GM23338 (cell line): ENCODE data around the gene CDH12. TPM values are rescaled to one million over a fixed set of nuclear protein-coding genes. Genes with fewer than 3 reads are reported as not detected.

ENCODE experiments used
- ATAC-seq: fragments of 200-7000 bp; cut with Tn5 transposase; 3 replicates; pipeline ENCODE4 v1.9.1; 2020
- DNase-seq: peaks from one replicate; pipeline ENCODE4 v3.0.0-alpha.2; 2015; ENCODE audit warnings: low spot score
- H2AFZ ChIP-seq: fragments of 200-600 bp; sonication (generic); 2 replicates; pipeline ENCODE4 v1.8.0; 2016; ENCODE audit warnings: antibody characterized with exemption, mild to moderate bottlenecking, moderate library complexity
- H3F3A ChIP-seq: fragments of 200-600 bp; sonication (generic); replicated peaks from 2 replicates; pipeline ENCODE4 v1.8.0; 2017; ENCODE audit warnings: antibody characterized with exemption, mixed run types, low read depth
- H3K27ac ChIP-seq: fragments of 200-600 bp; sonication (generic); 2 replicates; pipeline ENCODE4 v1.6.1; 2016; ENCODE audit warnings: low read depth
- H3K27me3 ChIP-seq: fragments of 200-600 bp; sonication (generic); 2 replicates; pipeline ENCODE4 v1.8.0; 2016; ENCODE audit warnings: mild to moderate bottlenecking, mixed run types, moderate library complexity; ENCODE audit not compliant: insufficient read depth
- H3K36me3 ChIP-seq: fragments of 200-600 bp; sonication (generic); 2 replicates; pipeline ENCODE4 v1.8.0; 2016; ENCODE audit warnings: mild to moderate bottlenecking; ENCODE audit not compliant: insufficient read depth
- H3K4me1 ChIP-seq: fragments of 200-600 bp; sonication (generic); 2 replicates; pipeline ENCODE4 v1.8.0; 2016; ENCODE audit warnings: mild to moderate bottlenecking, moderate library complexity; ENCODE audit not compliant: insufficient read depth
- H3K4me2 ChIP-seq: fragments of 200-600 bp; sonication (generic); 2 replicates; pipeline ENCODE4 v1.7.1; 2017; ENCODE audit warnings: mixed run types
- H3K4me3 ChIP-seq: fragments of 200-600 bp; sonication (generic); 2 replicates; pipeline ENCODE4 v1.6.1; 2016; ENCODE audit warnings: mixed run types
- H3K79me2 ChIP-seq: fragments of 200-600 bp; sonication (generic); replicated peaks from 2 replicates; pipeline ENCODE4 v1.8.0; 2017; ENCODE audit warnings: mild to moderate bottlenecking; ENCODE audit not compliant: insufficient read depth
- H3K9me2 ChIP-seq: fragments of 200-600 bp; sonication (generic); 2 replicates; pipeline ENCODE4 v1.8.0; 2017; ENCODE audit not compliant: insufficient read depth
- H4K20me1 ChIP-seq: fragments of 200-600 bp; sonication (generic); replicated peaks from 2 replicates; pipeline ENCODE4 v1.8.0; 2017; ENCODE audit warnings: mild to moderate bottlenecking; ENCODE audit not compliant: insufficient read depth
- H3K27ac Mint-ChIP-seq: 2 replicates; pipeline ENCODE4 v1.8.0; 2020; ENCODE audit warnings: inconsistent platforms, mild to moderate bottlenecking, moderate library complexity, mixed read lengths
- H3K27me3 Mint-ChIP-seq: 3 replicates; pipeline ENCODE4 v1.8.0; 2022; ENCODE audit warnings: low read depth, mild to moderate bottlenecking, moderate library complexity, mixed read lengths, inconsistent platforms; ENCODE audit not compliant: insufficient read depth, poor library complexity
- H3K36me3 Mint-ChIP-seq: 3 replicates; pipeline ENCODE4 v1.8.0; 2021; ENCODE audit warnings: low read depth, mild to moderate bottlenecking, inconsistent platforms, moderate library complexity, mixed read lengths
- H3K4me1 Mint-ChIP-seq: 3 replicates; pipeline ENCODE4 v1.8.0; 2020; ENCODE audit warnings: mild to moderate bottlenecking, inconsistent platforms, mixed read lengths
- H3K4me3 Mint-ChIP-seq: 3 replicates; pipeline ENCODE4 v1.8.0; 2021; ENCODE audit warnings: moderate library complexity, mild to moderate bottlenecking, inconsistent platforms, mixed read lengths
- H3K9me3 Mint-ChIP-seq: 3 replicates; pipeline ENCODE4 v1.8.0; 2020; ENCODE audit warnings: moderate library complexity, mild to moderate bottlenecking, inconsistent platforms, mixed read lengths
- EZH2 ChIP-seq: fragments of 200-600 bp; sonication (generic); IDR thresholded peaks from one replicate; pipeline ENCODE4 v1.8.0; 2017; ENCODE audit warnings: antibody characterized with exemption, mild to moderate bottlenecking, low read depth; ENCODE audit not compliant: unreplicated experiment
- JUNB ChIP-seq: IDR thresholded peaks from one replicate; pipeline ENCODE4 v1.6.1; 2016; ENCODE audit warnings: antibody characterized with exemption; ENCODE audit not compliant: unreplicated experiment
- NANOG ChIP-seq: IDR thresholded peaks from 2 replicates; pipeline ENCODE4 v1.6.1; 2016; ENCODE audit warnings: antibody characterized with exemption, borderline replicate concordance
- ZNF114 ChIP-seq: fragments of 250-450 bp; sonication (Bioruptor Pico); IDR thresholded peaks from 2 replicates; pipeline ENCODE4 v1.5.0; 2020; ENCODE audit warnings: mild to moderate bottlenecking, moderate library complexity
- polyA plus RNA-seq: library from polyadenylated mRNA; unstranded; fragments of >200 nt; fragmentation: Nextera tagmentation; extraction: Ambion mirVana; gene quantifications from 2 replicates; pipeline ENCODE4 v1.2.1, GENCODE V29; 2016
- total RNA-seq: library from RNA; depleted of rRNA; stranded (reverse); fragments of >200 nt; shearing (Covaris generic); gene quantifications from 2 replicates; pipeline ENCODE4 v1.2.3, GENCODE V29; 2014
- TF ChIP-seq, protein P1 (sequence below): fragments of 250-450 bp; sonication (Bioruptor Pico); IDR thresholded peaks from 2 replicates; pipeline ENCODE4 v1.5.0; 2020; ENCODE audit warnings: mild to moderate bottlenecking, moderate library complexity
- TF ChIP-seq, protein P2 (sequence below): IDR thresholded peaks from 2 replicates; pipeline ENCODE4 v1.6.1; 2016; ENCODE audit warnings: antibody characterized with exemption

CDH12 gene
- total and polyA plus RNA-seq, 2 experiments from 2014 or later = not detected

DNA sequence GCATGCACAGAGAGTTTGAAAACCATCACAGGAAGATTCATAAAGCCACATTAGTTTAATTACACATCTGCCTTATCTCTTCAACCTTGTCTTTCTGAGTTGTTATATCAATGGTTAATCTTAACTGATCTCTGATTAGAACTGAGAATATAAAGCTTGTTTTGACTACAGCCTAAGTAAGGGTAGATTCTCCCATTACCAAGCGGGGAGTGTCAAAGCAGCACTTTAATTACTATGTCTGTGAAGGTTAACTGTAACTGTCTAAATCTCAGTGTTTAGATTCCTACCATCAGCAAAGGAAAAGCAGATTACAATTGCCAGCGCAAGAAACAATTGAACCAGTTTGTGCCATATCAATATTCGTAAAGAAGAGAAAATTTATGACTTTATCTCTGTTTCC is 348.7 kb downstream of the CDH12 start (continued):
- TF ChIP-seq, protein P1, sequence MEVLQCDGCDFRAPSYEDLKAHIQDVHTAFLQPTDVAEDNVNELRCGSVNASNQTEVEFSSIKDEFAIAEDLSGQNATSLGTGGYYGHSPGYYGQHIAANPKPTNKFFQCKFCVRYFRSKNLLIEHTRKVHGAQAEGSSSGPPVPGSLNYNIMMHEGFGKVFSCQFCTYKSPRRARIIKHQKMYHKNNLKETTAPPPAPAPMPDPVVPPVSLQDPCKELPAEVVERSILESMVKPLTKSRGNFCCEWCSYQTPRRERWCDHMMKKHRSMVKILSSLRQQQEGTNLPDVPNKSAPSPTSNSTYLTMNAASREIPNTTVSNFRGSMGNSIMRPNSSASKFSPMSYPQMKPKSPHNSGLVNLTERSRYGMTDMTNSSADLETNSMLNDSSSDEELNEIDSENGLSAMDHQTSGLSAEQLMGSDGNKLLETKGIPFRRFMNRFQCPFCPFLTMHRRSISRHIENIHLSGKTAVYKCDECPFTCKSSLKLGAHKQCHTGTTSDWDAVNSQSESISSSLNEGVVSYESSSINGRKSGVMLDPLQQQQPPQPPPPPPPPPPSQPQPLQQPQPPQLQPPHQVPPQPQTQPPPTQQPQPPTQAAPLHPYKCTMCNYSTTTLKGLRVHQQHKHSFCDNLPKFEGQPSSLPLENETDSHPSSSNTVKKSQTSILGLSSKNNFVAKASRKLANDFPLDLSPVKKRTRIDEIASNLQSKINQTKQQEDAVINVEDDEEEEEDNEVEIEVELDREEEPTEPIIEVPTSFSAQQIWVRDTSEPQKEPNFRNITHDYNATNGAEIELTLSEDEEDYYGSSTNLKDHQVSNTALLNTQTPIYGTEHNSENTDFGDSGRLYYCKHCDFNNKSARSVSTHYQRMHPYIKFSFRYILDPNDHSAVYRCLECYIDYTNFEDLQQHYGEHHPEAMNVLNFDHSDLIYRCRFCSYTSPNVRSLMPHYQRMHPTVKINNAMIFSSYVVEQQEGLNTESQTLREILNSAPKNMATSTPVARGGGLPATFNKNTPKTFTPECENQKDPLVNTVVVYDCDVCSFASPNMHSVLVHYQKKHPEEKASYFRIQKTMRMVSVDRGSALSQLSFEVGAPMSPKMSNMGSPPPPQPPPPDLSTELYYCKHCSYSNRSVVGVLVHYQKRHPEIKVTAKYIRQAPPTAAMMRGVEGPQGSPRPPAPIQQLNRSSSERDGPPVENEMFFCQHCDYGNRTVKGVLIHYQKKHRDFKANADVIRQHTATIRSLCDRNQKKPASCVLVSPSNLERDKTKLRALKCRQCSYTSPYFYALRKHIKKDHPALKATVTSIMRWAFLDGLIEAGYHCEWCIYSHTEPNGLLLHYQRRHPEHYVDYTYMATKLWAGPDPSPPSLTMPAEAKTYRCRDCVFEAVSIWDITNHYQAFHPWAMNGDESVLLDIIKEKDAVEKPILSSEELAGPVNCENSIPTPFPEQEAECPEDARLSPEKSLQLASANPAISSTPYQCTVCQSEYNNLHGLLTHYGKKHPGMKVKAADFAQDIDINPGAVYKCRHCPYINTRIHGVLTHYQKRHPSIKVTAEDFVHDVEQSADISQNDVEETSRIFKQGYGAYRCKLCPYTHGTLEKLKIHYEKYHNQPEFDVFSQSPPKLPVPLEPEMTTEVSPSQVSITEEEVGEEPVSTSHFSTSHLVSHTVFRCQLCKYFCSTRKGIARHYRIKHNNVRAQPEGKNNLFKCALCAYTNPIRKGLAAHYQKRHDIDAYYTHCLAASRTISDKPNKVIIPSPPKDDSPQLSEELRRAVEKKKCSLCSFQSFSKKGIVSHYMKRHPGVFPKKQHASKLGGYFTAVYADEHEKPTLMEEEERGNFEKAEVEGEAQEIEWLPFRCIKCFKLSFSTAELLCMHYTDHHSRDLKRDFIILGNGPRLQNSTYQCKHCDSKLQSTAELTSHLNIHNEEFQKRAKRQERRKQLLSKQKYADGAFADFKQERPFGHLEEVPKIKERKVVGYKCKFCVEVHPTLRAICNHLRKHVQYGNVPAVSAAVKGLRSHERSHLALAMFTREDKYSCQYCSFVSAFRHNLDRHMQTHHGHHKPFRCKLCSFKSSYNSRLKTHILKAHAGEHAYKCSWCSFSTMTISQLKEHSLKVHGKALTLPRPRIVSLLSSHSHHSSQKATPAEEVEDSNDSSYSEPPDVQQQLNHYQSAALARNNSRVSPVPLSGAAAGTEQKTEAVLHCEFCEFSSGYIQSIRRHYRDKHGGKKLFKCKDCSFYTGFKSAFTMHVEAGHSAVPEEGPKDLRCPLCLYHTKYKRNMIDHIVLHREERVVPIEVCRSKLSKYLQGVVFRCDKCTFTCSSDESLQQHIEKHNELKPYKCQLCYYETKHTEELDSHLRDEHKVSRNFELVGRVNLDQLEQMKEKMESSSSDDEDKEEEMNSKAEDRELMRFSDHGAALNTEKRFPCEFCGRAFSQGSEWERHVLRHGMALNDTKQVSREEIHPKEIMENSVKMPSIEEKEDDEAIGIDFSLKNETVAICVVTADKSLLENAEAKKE (CRISPR knock-in tag) = no peak
- TF ChIP-seq, protein P2, sequence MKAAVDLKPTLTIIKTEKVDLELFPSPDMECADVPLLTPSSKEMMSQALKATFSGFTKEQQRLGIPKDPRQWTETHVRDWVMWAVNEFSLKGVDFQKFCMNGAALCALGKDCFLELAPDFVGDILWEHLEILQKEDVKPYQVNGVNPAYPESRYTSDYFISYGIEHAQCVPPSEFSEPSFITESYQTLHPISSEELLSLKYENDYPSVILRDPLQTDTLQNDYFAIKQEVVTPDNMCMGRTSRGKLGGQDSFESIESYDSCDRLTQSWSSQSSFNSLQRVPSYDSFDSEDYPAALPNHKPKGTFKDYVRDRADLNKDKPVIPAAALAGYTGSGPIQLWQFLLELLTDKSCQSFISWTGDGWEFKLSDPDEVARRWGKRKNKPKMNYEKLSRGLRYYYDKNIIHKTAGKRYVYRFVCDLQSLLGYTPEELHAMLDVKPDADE = no peak
- TF ChIP-seq EZH2 = no peak

DNA sequence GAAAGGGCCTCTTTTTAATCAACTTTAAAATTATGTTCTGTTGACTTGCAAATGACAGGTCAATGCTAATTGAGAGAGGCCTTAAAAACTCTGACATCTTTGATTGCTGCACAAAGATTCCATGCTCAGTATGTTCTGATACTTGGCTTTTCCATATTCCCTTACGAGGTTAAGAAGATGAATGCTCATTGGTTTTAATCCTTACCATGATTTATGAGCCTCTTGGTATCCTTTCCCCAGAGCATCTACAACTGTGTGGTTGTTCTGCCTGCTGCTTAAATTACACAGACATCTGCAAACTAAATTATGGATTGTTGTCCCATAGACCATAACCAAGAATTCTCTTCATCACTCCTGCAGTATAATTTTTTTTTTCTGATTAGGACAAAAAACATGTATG is 352.6 kb downstream of the CDH12 start:
- Mint-ChIP-seq H3K27me3 (no peaks in the 10 kb centered on the region), H3K36me3 (peaks cover 10% of the 10 kb centered on the region; the same call in 2 of the 3 replicates), H3K9me3 (peaks cover 16% of the 10 kb centered on the region), H3K4me3 (no peak overlapping the region), H3K4me1 (peaks cover 3% of the 10 kb centered on the region; the same call in 2 of the 3 replicates), H3K27ac (no peak overlapping the region)
- ATAC-seq (no peak), DNase-seq (no peak)
- no peaks in the 10 kb centered on the region for H3K36me3 ChIP-seq
- no peaks in the 10 kb centered on the region for H3K27me3 ChIP-seq
- no peak overlapping the region for H3K4me3 ChIP-seq
- H3K4me1 ChIP-seq = no peaks in the 10 kb centered on the region
- H3K27ac ChIP-seq = no peak overlapping the region
- H3F3A ChIP-seq = no peaks in the 10 kb centered on the region
- no peaks in the 10 kb centered on the region for H4K20me1 ChIP-seq
- H3K9me2 ChIP-seq = no peaks in the 10 kb centered on the region
- no peaks in the 10 kb centered on the region for H3K79me2 ChIP-seq
- TF ChIP-seq NANOG = no peak
- no peak for TF ChIP-seq ZNF114 (CRISPR knock-in tag)
- no peak for TF ChIP-seq JUNB
- TF ChIP-seq, protein P2 = no peak
- TF ChIP-seq EZH2 = no peak
- no peak overlapping the region for H2AFZ ChIP-seq
- H3K4me2 ChIP-seq = no peak overlapping the region
